BJ (cell line): ENCODE results near the gene GPR180. TPM values are rescaled to one million over a fixed set of nuclear protein-coding genes. Genes with fewer than 3 reads are reported as not detected.

Experiments used
- CTCF ChIA-PET: fragments of 350-600 bp; formaldehyde crosslinking; extraction: SDS; loops from one replicate; lab custom pipeline; 2021; ENCODE audit warnings: antibody characterized with exemption, inconsistent platforms; lab: Yijun Ruan, JAX
- POLR2A ChIA-PET: fragments of 300-600 bp; sonication (Branson Sonifier 250); formaldehyde crosslinking; extraction: SDS; loops from one replicate; lab custom pipeline; 2021; ENCODE audit warnings: antibody characterized with exemption; lab: Charles Lee
- DNase-seq: peaks from one replicate; pipeline ENCODE4 v3.0.0-alpha.2; 2011; ENCODE audit warnings: low read depth
- H3K27me3 ChIP-seq: 2 replicates; pipeline ENCODE4 v1.6.0; 2011; ENCODE audit warnings: low read length; ENCODE audit not compliant: control insufficient read depth, insufficient read depth
- H3K36me3 ChIP-seq: 2 replicates; pipeline ENCODE4 v1.5.1; 2011; ENCODE audit warnings: low read length; ENCODE audit not compliant: control insufficient read depth, insufficient read depth
- H3K4me3 ChIP-seq: 2 replicates; pipeline ENCODE4 v1.5.1; 2011; ENCODE audit warnings: low read depth, mild to moderate bottlenecking, control low read depth, low read length
- CTCF ChIP-seq: IDR thresholded peaks from 2 replicates; pipeline ENCODE4 v1.5.1; 2011; ENCODE audit warnings: low read depth, mild to moderate bottlenecking, control low read depth, inconsistent platforms, low read length, moderate library complexity; ENCODE audit not compliant: insufficient read depth
- polyA plus RNA-seq: library from polyadenylated mRNA; depleted of rRNA; stranded (reverse); fragments of >200 nt; gene quantifications from 2 replicates; pipeline ENCODE4 v1.2.3, GENCODE V29; 2011

The GPR180 gene
- polyA plus RNA-seq, 1 experiment, result 2.4 TPM

GRCh38 chr13:94585543-94586101, 16.0 kb upstream of the GPR180 start:
- no peaks in the 10 kb centered on the region for H3K27me3 ChIP-seq
- peaks cover 2% of the 10 kb centered on the region; the same call in 1 of the 2 replicates for H3K36me3 ChIP-seq
- DNase-seq, result no peak
- POLR2A ChIA-PET, result interaction anchor here (0.7 kb wide), 2 partner anchors 9 to 16 kb away, joined by 3 to 7 read pairs; partner anchors contain the start of gene GPR180
- CTCF ChIA-PET, result interaction anchor here (1.0 to 1.3 kb wide), 2 partner anchors 16 to 36 kb away, joined by 3 read pairs; partner anchors contain the start of gene GPR180
- no peak for TF ChIP-seq CTCF
- no peak overlapping the region for H3K4me3 ChIP-seq

GRCh38 chr13:94586371-94586770, 15.3 kb upstream of the GPR180 start:
- H3K4me3 ChIP-seq, result no peak overlapping the region
- CTCF ChIA-PET, result interaction anchor here (0.6 to 1.3 kb wide), 2 partner anchors 15 to 150 kb away, joined by 3 read pairs; partner anchors contain the start of gene GPR180
- POLR2A ChIA-PET, result interaction anchor here (0.7 kb wide), 2 partner anchors 8 to 15 kb away, joined by 3 to 7 read pairs; partner anchors contain the start of gene GPR180
- peaks cover 2% of the 10 kb centered on the region; the same call in 1 of the 2 replicates for H3K36me3 ChIP-seq
- DNase-seq, result no peak
- H3K27me3 ChIP-seq, result no peaks in the 10 kb centered on the region
- no peak for TF ChIP-seq CTCF

GRCh38 chr13:94588541-94588940, 13.1 kb upstream of the GPR180 start:
- CTCF ChIA-PET, result no interaction called here
- H3K36me3 ChIP-seq, result no peaks in the 10 kb centered on the region

GRCh38 chr13:94590744-94591143, 10.9 kb upstream of the GPR180 start:
- ChIA-PET POLR2A (no interaction called here), CTCF (no interaction called here)
- no peak for TF ChIP-seq CTCF

More at GRCh38 chr13:94588541-94588940, 13.1 kb upstream of the GPR180 start:
- Histone ChIP-seq H3K27me3 (no peaks in the 10 kb centered on the region), H3K4me3 (no peak overlapping the region)
- TF ChIP-seq CTCF, result no peak
- POLR2A ChIA-PET, result no interaction called here
- no peak for DNase-seq

GRCh38 chr13:94595001-94595949, 6.4 kb upstream of the GPR180 start:
- DNase-seq, result no peak
- peak overlapping the region; percentile 64 for H3K4me3 ChIP-seq
- ChIA-PET CTCF (interaction anchor here (1.0 to 1.6 kb wide), 3 partner anchors 24 to 160 kb away, joined by 3 to 8 read pairs (median 3); no protein-coding TSS in a partner anchor), POLR2A (interaction anchor here (0.5 kb wide), 1 partner anchor 23 kb away, joined by 3 read pairs; no protein-coding TSS in a partner anchor)
- no peaks in the 10 kb centered on the region for H3K36me3 ChIP-seq
- H3K27me3 ChIP-seq, result no peaks in the 10 kb centered on the region
- TF ChIP-seq CTCF, result no peak

More at GRCh38 chr13:94590744-94591143, 10.9 kb upstream of the GPR180 start:
- no peak for DNase-seq
- no peaks in the 10 kb centered on the region for H3K36me3 ChIP-seq
- H3K4me3 ChIP-seq, result no peak overlapping the region
- H3K27me3 ChIP-seq, result no peaks in the 10 kb centered on the region
